Calu3 (cell line): Measurements from ENCODE around the gene ZNF554. TPM values are rescaled to one million over a fixed set of nuclear protein-coding genes. Genes with fewer than 3 reads are reported as not detected.

ENCODE experiments used
- BruUV-seq: library from RNA; stranded (reverse); fragments of 400-500 nt; replicated peaks from 2 replicates; lab custom pipeline; 2021; lab: Mats Ljungman, UMichigan
- CTCF ChIA-PET: fragments of 300-600 bp; sonication (Branson Sonifier 250); formaldehyde crosslinking; loops from one replicate; lab custom pipeline; 2022; ENCODE audit warnings: antibody characterized with exemption; lab: Charles Lee
- DNase-seq: peaks from one replicate; pipeline ENCODE4 v3.0.0; 2022
- H3K27ac Mint-ChIP-seq: one replicate; pipeline ENCODE4 v1.8.0; 2022; ENCODE audit warnings: mixed read lengths; ENCODE audit not compliant: unreplicated experiment
- H3K27me3 Mint-ChIP-seq: one replicate; pipeline ENCODE4 v1.8.0; 2022; ENCODE audit warnings: mixed read lengths; ENCODE audit not compliant: unreplicated experiment
- H3K36me3 Mint-ChIP-seq: one replicate; pipeline ENCODE4 v1.8.0; 2022; ENCODE audit warnings: mild to moderate bottlenecking, moderate library complexity, mixed read lengths; ENCODE audit not compliant: insufficient read depth, unreplicated experiment
- H3K4me1 Mint-ChIP-seq: one replicate; pipeline ENCODE4 v1.8.0; 2022; ENCODE audit warnings: mild to moderate bottlenecking, low read depth, mixed read lengths; ENCODE audit not compliant: unreplicated experiment
- H3K4me3 Mint-ChIP-seq: one replicate; pipeline ENCODE4 v1.8.0; 2022; ENCODE audit warnings: mild to moderate bottlenecking, low read depth, moderate library complexity, mixed read lengths; ENCODE audit not compliant: unreplicated experiment
- H3K9me3 Mint-ChIP-seq: one replicate; pipeline ENCODE4 v1.8.0; 2022; ENCODE audit warnings: low read depth, mixed read lengths; ENCODE audit not compliant: unreplicated experiment
- intact Hi-C: fragments of 100-400 bp; cut with micrococcal nuclease; formaldehyde crosslinking; loops from one replicate; pipeline ENCODE4 v1.10.0; 2022; ENCODE audit not compliant: unreplicated experiment
- total RNA-seq: library from RNA; stranded (reverse); gene quantifications from 2 replicates; pipeline ENCODE4 v1.2.3, GENCODE V29; 2022
- TF ChIP-seq, protein P1 (sequence below): fragments of 200-600 bp; IDR thresholded peaks from one replicate; pipeline ENCODE4 v1.8.0; 2022; ENCODE audit warnings: antibody characterized with exemption; ENCODE audit not compliant: unreplicated experiment

Gene ZNF554
- total RNA-seq, 1 experiment from 2014 or later = 4.9 TPM

GRCh38 chr19:2774083-2774679 is 45.5 kb upstream of the ZNF554 start:
- no peaks in the 10 kb centered on the region for H3K9me3 Mint-ChIP-seq
- peaks cover 8% of the 10 kb centered on the region for H3K36me3 Mint-ChIP-seq
- no peak for DNase-seq
- intact Hi-C loops = no loop called here
- H3K4me1 Mint-ChIP-seq = no peaks in the 10 kb centered on the region
- no peaks in the 10 kb centered on the region for H3K27me3 Mint-ChIP-seq
- TF ChIP-seq, protein P1, sequence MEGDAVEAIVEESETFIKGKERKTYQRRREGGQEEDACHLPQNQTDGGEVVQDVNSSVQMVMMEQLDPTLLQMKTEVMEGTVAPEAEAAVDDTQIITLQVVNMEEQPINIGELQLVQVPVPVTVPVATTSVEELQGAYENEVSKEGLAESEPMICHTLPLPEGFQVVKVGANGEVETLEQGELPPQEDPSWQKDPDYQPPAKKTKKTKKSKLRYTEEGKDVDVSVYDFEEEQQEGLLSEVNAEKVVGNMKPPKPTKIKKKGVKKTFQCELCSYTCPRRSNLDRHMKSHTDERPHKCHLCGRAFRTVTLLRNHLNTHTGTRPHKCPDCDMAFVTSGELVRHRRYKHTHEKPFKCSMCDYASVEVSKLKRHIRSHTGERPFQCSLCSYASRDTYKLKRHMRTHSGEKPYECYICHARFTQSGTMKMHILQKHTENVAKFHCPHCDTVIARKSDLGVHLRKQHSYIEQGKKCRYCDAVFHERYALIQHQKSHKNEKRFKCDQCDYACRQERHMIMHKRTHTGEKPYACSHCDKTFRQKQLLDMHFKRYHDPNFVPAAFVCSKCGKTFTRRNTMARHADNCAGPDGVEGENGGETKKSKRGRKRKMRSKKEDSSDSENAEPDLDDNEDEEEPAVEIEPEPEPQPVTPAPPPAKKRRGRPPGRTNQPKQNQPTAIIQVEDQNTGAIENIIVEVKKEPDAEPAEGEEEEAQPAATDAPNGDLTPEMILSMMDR = no peak
- BruUV-seq = no TSS peak
- no peak overlapping the region for H3K27ac Mint-ChIP-seq
- CTCF ChIA-PET = no interaction called here
- H3K4me3 Mint-ChIP-seq = no peak overlapping the region

GRCh38 chr19:2774953-2775555 is 44.6 kb upstream of the ZNF554 start:
- H3K27me3 Mint-ChIP-seq = no peaks in the 10 kb centered on the region
- intact Hi-C loops = no loop called here
- no peak for DNase-seq
- TF ChIP-seq, protein P1 = no peak
- H3K36me3 Mint-ChIP-seq = peaks cover 8% of the 10 kb centered on the region
- H3K4me3 Mint-ChIP-seq = no peak overlapping the region
- BruUV-seq = no TSS peak
- no peak overlapping the region for H3K27ac Mint-ChIP-seq
- H3K9me3 Mint-ChIP-seq = no peaks in the 10 kb centered on the region
- CTCF ChIA-PET = no interaction called here
- H3K4me1 Mint-ChIP-seq = peaks cover 3% of the 10 kb centered on the region

DNA sequence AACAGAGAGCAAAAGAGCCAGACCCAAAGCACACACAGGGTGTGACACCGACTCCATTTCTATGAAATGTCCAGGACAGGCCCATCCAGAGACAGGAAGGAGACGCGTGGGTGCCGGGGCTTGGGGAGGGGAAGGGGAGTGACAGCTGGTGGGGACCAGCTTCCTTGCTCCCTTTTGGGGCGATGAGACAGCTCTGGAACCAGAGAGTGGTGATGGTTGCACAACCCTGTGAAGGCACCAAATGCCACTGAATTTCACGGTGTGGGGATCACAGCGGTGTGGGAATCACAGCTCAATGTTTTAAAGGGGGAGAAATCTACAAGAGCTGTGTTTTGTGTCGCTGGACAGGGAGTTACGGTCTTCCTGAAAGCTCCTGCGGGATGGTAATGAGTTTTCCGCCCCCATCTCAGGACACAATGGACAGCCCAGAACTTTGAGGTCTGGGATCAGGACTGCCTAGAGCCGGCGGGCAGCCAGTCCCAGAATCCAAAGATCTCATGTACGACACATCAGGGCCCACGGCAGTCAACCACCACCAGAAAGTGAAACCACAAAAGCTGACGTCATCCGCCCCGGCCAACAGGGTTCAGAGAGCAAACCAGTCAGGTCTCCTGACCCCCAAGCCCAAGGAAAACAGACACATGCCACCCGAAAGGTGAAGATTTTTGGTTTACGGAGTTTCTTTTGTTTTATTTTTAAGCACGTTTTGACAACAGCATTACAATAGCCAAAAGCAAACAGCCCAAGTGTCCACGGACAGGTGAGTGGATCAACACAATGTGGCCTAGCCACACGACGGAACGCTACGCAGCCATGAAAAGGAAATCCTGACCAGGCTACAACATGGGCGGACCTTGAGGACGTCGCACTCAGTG is 43.9 kb upstream of the ZNF554 start:
- no peak for DNase-seq
- intact Hi-C loops = no loop called here
- Mint-ChIP-seq H3K4me3 (no peak overlapping the region), H3K27ac (no peak overlapping the region), H3K9me3 (no peaks in the 10 kb centered on the region), H3K4me1 (peaks cover 8% of the 10 kb centered on the region), H3K36me3 (peaks cover 8% of the 10 kb centered on the region), H3K27me3 (no peaks in the 10 kb centered on the region)
- TF ChIP-seq, protein P1 = no peak
- CTCF ChIA-PET = no interaction called here
- BruUV-seq = no TSS peak

DNA sequence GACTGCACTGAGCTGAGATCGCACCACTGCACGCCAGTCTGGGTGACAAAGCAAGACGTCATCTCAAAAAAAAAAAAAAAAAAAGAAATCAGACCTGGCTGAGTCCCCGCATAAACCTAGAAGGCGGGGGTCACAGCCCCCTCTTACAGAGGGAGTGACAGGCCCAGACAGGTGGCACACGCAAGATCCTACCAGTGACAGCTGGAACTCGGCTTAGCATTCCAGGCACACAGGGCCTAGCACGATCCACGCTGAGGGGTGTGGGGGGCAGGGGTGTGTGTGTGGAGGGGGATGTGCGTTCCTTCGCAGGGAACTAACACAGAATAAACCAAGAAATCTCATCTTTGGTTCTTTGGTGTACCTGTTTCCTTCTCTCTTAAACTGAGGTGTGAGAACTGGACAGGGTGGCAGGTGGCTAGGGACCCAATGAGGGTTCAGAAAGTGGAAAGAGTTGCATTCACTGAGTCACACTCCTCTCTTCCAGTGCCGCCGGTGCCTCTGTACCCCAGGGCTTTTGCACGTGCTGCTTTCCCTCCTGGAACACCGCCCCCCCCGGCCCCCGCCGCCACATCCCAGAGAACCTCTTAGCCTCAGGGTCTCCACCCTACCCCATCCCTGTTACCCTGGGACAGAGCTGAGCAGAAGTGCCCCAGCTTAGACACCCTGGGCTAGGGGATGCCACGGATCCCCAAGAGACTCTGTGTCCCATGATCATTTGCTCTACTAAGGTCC is 41.5 kb upstream of the ZNF554 start:
- BruUV-seq = no TSS peak
- CTCF ChIA-PET = interaction anchor here (0.6 kb wide), 1 partner anchor 9 kb away, joined by 4 read pairs; no protein-coding TSS in a partner anchor

More for the DNA sequence above, 41.5 kb upstream of the ZNF554 start:
- intact Hi-C loops = no loop called here
- H3K27ac Mint-ChIP-seq = no peak overlapping the region
- H3K4me3 Mint-ChIP-seq = no peak overlapping the region
- TF ChIP-seq, protein P1 = no peak
- peaks cover 8% of the 10 kb centered on the region for H3K4me1 Mint-ChIP-seq
- peaks cover 21% of the 10 kb centered on the region for H3K36me3 Mint-ChIP-seq
- no peak for DNase-seq
- H3K27me3 Mint-ChIP-seq = no peaks in the 10 kb centered on the region
- H3K9me3 Mint-ChIP-seq = no peaks in the 10 kb centered on the region
